H1 (cell line): ENCODE results near the gene LGR4. TPM values are rescaled to one million over a fixed set of nuclear protein-coding genes. Genes with fewer than 3 reads are reported as not detected.

Source experiments
- CTCF ChIA-PET: fragments of 300-600 bp; sonication (Branson Sonifier 250); formaldehyde crosslinking; loops from one replicate; lab custom pipeline; 2021; ENCODE audit not compliant: partially characterized antibody; lab: Charles Lee
- POLR2A ChIA-PET: fragments of 300-600 bp; sonication (Branson Sonifier 250); formaldehyde crosslinking; loops from one replicate; lab custom pipeline; 2021; ENCODE audit warnings: inconsistent platforms; ENCODE audit not compliant: partially characterized antibody; lab: Charles Lee
- DNase-seq, 2 experiments: peaks; one replicate each; pipeline versions ENCODE4 v3.0.0 to v3.0.0-alpha.2; 2010 to 2022; ENCODE audit warnings: low spot score in 2 of 2, low read depth in 1 of 2, mixed read lengths in 1 of 2
- FAIRE-seq: peaks from 2 replicates; lab custom pipeline; 2011; peaks lifted over from hg19 to GRCh38; lab: Jason Lieb, UNC
- H2AFZ ChIP-seq: 2 replicates; pipeline ENCODE4 v1.8.1; 2012; ENCODE audit warnings: low read length, inconsistent platforms
- H2AK5ac ChIP-seq: 2 replicates; pipeline ENCODE4 v1.6.1; 2013; ENCODE audit warnings: low read depth, low read length
- H2BK120ac ChIP-seq: replicated peaks from 2 replicates; pipeline ENCODE3; 2013; ENCODE audit warnings: low read depth, low read length, inconsistent platforms
- H2BK12ac ChIP-seq: 2 replicates; pipeline ENCODE4 v1.6.1; 2013; ENCODE audit warnings: low read depth, low read length
- H2BK15ac ChIP-seq: 2 replicates; pipeline ENCODE4 v1.6.1; 2013; ENCODE audit warnings: low read length
- H2BK20ac ChIP-seq: 2 replicates; pipeline ENCODE4 v1.6.1; 2013; ENCODE audit warnings: low read length
- H2BK5ac ChIP-seq: 2 replicates; pipeline ENCODE4 v1.6.1; 2013; ENCODE audit warnings: low read depth, low read length
- H3K14ac ChIP-seq: 2 replicates; pipeline ENCODE4 v1.6.1; 2013; ENCODE audit warnings: inconsistent platforms; ENCODE audit not compliant: insufficient read length
- H3K18ac ChIP-seq: 2 replicates; pipeline ENCODE4 v1.6.1; 2013; ENCODE audit warnings: low read length; ENCODE audit errors: extremely low read depth
- H3K23ac ChIP-seq: 2 replicates; pipeline ENCODE4 v1.6.1; 2013; ENCODE audit warnings: inconsistent platforms; ENCODE audit not compliant: insufficient read length
- H3K23me2 ChIP-seq: 2 replicates; pipeline ENCODE4 v1.6.1; 2013; ENCODE audit warnings: low read depth, low read length
- H3K27ac ChIP-seq: 2 replicates; pipeline ENCODE4 v1.6.1; 2011; ENCODE audit warnings: low read depth, low read length, inconsistent platforms
- H3K27me3 ChIP-seq, 4 experiments: replicated peaks in 1 of 4; 1 replicate in 1 of 4; 2 replicates in 3 of 4; pipeline versions ENCODE4 v1.6.1 to v1.8.1; 2011 to 2013; ENCODE audit warnings: low read length in 3 of 4, mild to moderate bottlenecking in 3 of 4, inconsistent platforms in 2 of 4, mixed read lengths in 2 of 4, moderate library complexity in 1 of 4; ENCODE audit not compliant: control insufficient read depth in 3 of 4, insufficient read depth in 3 of 4; ENCODE audit errors: extremely low read depth in 1 of 4
- H3K36me3 ChIP-seq, 4 experiments: 2 replicates each; pipeline versions ENCODE4 v1.6.1 to v1.8.1; 2011 to 2013; ENCODE audit warnings: mild to moderate bottlenecking in 4 of 4, low read length in 3 of 4, moderate library complexity in 2 of 4, control low read depth in 1 of 4, inconsistent platforms in 1 of 4; ENCODE audit not compliant: insufficient read depth in 4 of 4, control insufficient read depth in 2 of 4
- H3K4ac ChIP-seq: replicated peaks from 2 replicates; pipeline ENCODE3; 2013; ENCODE audit warnings: low read length, low read depth, mixed read lengths, inconsistent platforms; ENCODE audit not compliant: insufficient read length
- H3K4me1 ChIP-seq, 4 experiments: replicated peaks in 1 of 4; 1 replicate in 1 of 4; 2 replicates in 3 of 4; pipeline versions ENCODE4 v1.6.1 to v1.8.1; 2011 to 2013; ENCODE audit warnings: low read length in 3 of 4, inconsistent platforms in 2 of 4, mixed read lengths in 1 of 4; ENCODE audit not compliant: insufficient read depth in 4 of 4, control insufficient read depth in 3 of 4
- H3K4me2 ChIP-seq, 2 experiments: 2 replicates each; pipeline versions ENCODE4 v1.6.1 to v1.8.1; 2011 to 2013; ENCODE audit warnings: low read depth in 2 of 2, low read length in 2 of 2, control low read depth in 1 of 2, inconsistent platforms in 1 of 2, mild to moderate bottlenecking in 1 of 2; ENCODE audit not compliant: insufficient read depth in 1 of 2
- H3K4me3 ChIP-seq, 4 experiments: fragments of 200-600, 300-600 bp in 1 of 4; sonication (generic), shearing (Covaris generic), sonication (Bioruptor Twin) in 1 of 4; 2 replicates each; pipeline versions ENCODE4 v1.5.1 to v1.8.1; 2011 to 2016; ENCODE audit warnings: low read length in 4 of 4, low read depth in 3 of 4, control low read depth in 2 of 4, inconsistent platforms in 2 of 4, mild to moderate bottlenecking in 2 of 4, mixed read lengths in 1 of 4, moderate library complexity in 1 of 4; ENCODE audit not compliant: insufficient read depth in 2 of 4; ENCODE audit errors: extremely low read depth in 1 of 4
- H3K56ac ChIP-seq: replicated peaks from 2 replicates; pipeline ENCODE3; 2013; ENCODE audit warnings: low read depth, mild to moderate bottlenecking, mixed read lengths, low read length, inconsistent platforms; ENCODE audit not compliant: insufficient read length
- H3K79me1 ChIP-seq: 2 replicates; pipeline ENCODE4 v1.6.1; 2013; ENCODE audit warnings: low read depth, low read length, control low read depth
- H3K79me2 ChIP-seq, 2 experiments: 2 replicates each; pipeline versions ENCODE4 v1.6.1 to v1.8.1; 2012 to 2013; ENCODE audit warnings: low read length in 2 of 2, mild to moderate bottlenecking in 2 of 2, inconsistent platforms in 1 of 2; ENCODE audit not compliant: insufficient read depth in 2 of 2, control insufficient read depth in 1 of 2
- H3K9ac ChIP-seq, 4 experiments: replicated peaks in 1 of 4; 1 replicate in 1 of 4; 2 replicates in 3 of 4; pipeline versions ENCODE4 v1.6.1 to v1.8.1; 2011 to 2013; ENCODE audit warnings: low read depth in 3 of 4, low read length in 3 of 4, control low read depth in 2 of 4, mild to moderate bottlenecking in 2 of 4, moderate library complexity in 2 of 4, inconsistent platforms in 1 of 4; ENCODE audit errors: extremely low read depth in 1 of 4
- H3K9me3 ChIP-seq, 2 experiments: 2 replicates each; pipeline versions ENCODE4 v1.6.1 to v1.8.1; 2012 to 2013; ENCODE audit warnings: mild to moderate bottlenecking in 2 of 2, moderate library complexity in 2 of 2, control low read depth in 1 of 2, inconsistent platforms in 1 of 2, low read depth in 1 of 2, low read length in 1 of 2, mixed read lengths in 1 of 2; ENCODE audit not compliant: insufficient read depth in 2 of 2
- H4K20me1 ChIP-seq, 2 experiments: replicated peaks in 1 of 2; 2 replicates each; pipeline versions ENCODE3 to v1.8.1; 2011 to 2013; ENCODE audit warnings: inconsistent platforms in 2 of 2, low read length in 2 of 2, mild to moderate bottlenecking in 1 of 2; ENCODE audit not compliant: insufficient read depth in 2 of 2, control insufficient read depth in 1 of 2
- H4K5ac ChIP-seq: 2 replicates; pipeline ENCODE4 v1.6.1; 2013; ENCODE audit warnings: low read length, low read depth, mixed read lengths, inconsistent platforms; ENCODE audit not compliant: insufficient read length
- H4K8ac ChIP-seq: 2 replicates; pipeline ENCODE4 v1.8.0; 2013; ENCODE audit warnings: mild to moderate bottlenecking, moderate library complexity, low read length, inconsistent platforms; ENCODE audit not compliant: insufficient read depth; ENCODE audit errors: extremely low read depth
- H4K91ac ChIP-seq: replicated peaks from 2 replicates; pipeline ENCODE3; 2013; ENCODE audit warnings: low read length, mixed read lengths, inconsistent platforms; ENCODE audit not compliant: insufficient read length
- WGBS, 2 experiments: shearing (Covaris generic) in 1 of 2; methylation state at CpG; one replicate each; pipeline versions ENCODE4 v1.1.6 to v1.1.7; 2013 to 2015; ENCODE audit warnings: low lambda C conversion rate in 2 of 2, mixed read lengths in 2 of 2, inconsistent platforms in 1 of 2, low coverage in 1 of 2, missing lambda C conversion rate in 1 of 2; ENCODE audit not compliant: insufficient replicate concordance in 2 of 2, insufficient coverage in 1 of 2, insufficient read length in 1 of 2; ENCODE audit errors: extremely low coverage in 1 of 2, missing lambda C conversion rate in 1 of 2; 5-methylcytosine and 5-hydroxymethylcytosine counted together
- polyA plus RNA-seq, 7 experiments: library from polyadenylated mRNA; depleted of rRNA in 3 of 7; stranded (reverse) in 5 of 7; unstranded in 2 of 7; fragments of >200 nt in 5 of 7; fragments of 200-250 nt in 2 of 7; gene quantifications; 1 replicate in 5 of 7; 2 replicates in 1 of 7; 4 replicates in 1 of 7; pipeline versions ENCODE4 v1.2.1 to v1.2.3, GENCODE V29; 2011 to 2013; ENCODE audit warnings: missing spikeins in 2 of 7, mixed read lengths in 2 of 7
- total RNA-seq: library from RNA; stranded (reverse); fragmentation: NEBNext Ultra II Directional; extraction: Animal tissue kit (Norgen Biotek cat#: 25700); gene quantifications from 2 replicates; pipeline ENCODE4 v1.2.1, GENCODE V29; 2021

The LGR4 gene
- total and polyA plus RNA-seq, 2 of the 8 experiments (the other 6 are each of a cell fraction or from before 2014, with no cell fraction given) = 26.6 to 61.7 TPM

GRCh38 chr11:27482793-27483192 is 10.2 kb upstream of the LGR4 start:
- no peak overlapping the region for H3K4me2 ChIP-seq
- H4K5ac ChIP-seq = no peak overlapping the region
- H2BK15ac ChIP-seq = no peak overlapping the region
- H3K27me3 ChIP-seq = no peaks in the 10 kb centered on the region
- H3K4me3 ChIP-seq = no peak overlapping the region
- no peak overlapping the region for H2BK12ac ChIP-seq
- ChIA-PET CTCF (interaction anchor here (0.9 to 8.4 kb wide), 7 partner anchors 15 to 325 kb away, joined by 3 to 86 read pairs (median 4); no protein-coding TSS in a partner anchor), POLR2A (interaction anchor here (0.9 kb wide), 1 partner anchor 10 kb away, joined by 3 read pairs; the partner anchor contains the start of gene LGR4)
- H2AK5ac ChIP-seq = no peak overlapping the region
- H3K18ac ChIP-seq = no peak overlapping the region
- H3K9me3 ChIP-seq = no peaks in the 10 kb centered on the region
- no peaks in the 10 kb centered on the region for H3K79me1 ChIP-seq
- no peak overlapping the region for H3K4ac ChIP-seq
- FAIRE-seq (no peak), DNase-seq (no peak)
- H2BK5ac ChIP-seq = no peak overlapping the region
- no peak overlapping the region for H3K27ac ChIP-seq
- 0 out of 2 replicates have a peak overlapping the region, but pooled peaks have one; percentile 0 for H2BK20ac ChIP-seq
- no peak overlapping the region for H2BK120ac ChIP-seq
- no peak overlapping the region for H2AFZ ChIP-seq
- H3K14ac ChIP-seq = no peak overlapping the region
- peaks cover 0 to 4% (median 2%) of the 10 kb centered on the region in 4 experiments; a peak in 3 of 7 replicates for H3K4me1 ChIP-seq
- H3K79me2 ChIP-seq = no peaks in the 10 kb centered on the region
- no peaks in the 10 kb centered on the region for H3K36me3 ChIP-seq
- H3K23ac ChIP-seq = no peak overlapping the region
- H4K8ac ChIP-seq = no peak overlapping the region
- no peak overlapping the region for H3K9ac ChIP-seq
- WGBS, 2 experiments = 86% methylated on average over 2 of the region's 2 CpGs; no CpG with 5 or more reads in 1 of the 2 experiments
- H3K23me2 ChIP-seq = no peaks in the 10 kb centered on the region; the same call in 1 of the 2 replicates
- no peak overlapping the region for H3K56ac ChIP-seq
- no peaks in the 10 kb centered on the region for H4K20me1 ChIP-seq
- no peak overlapping the region for H4K91ac ChIP-seq
